ENCODE results near the gene VEGFC.

The VEGFC gene

GRCh38 chr4:176792326-176793059, at the start of gene VEGFC:
TSS of gene VEGFC (minus strand) at chr4:176792922. CDS start at chr4:176792311, 611 bp downstream.
- peak; percentile 71 for DNase-seq

- no peak for DNase-seq
These were observed 49.0 kb upstream of the VEGFC start for GRCh38 chr4:176841711-176842112.

GRCh38 chr4:176840166-176840565, 47.4 kb upstream of the VEGFC start:
- DNase-seq: no peak

- no peak for DNase-seq
These were observed 46.9 kb upstream of the VEGFC start for GRCh38 chr4:176839656-176840055.

GRCh38 chr4:176838601-176839433, 46.1 kb upstream of the VEGFC start:
- no peak for DNase-seq

GRCh38 chr4:176837169-176837895, 44.6 kb upstream of the VEGFC start:
- no peak for DNase-seq

GRCh38 chr4:176834531-176834930, 41.8 kb upstream of the VEGFC start:
- no peak for DNase-seq

GRCh38 chr4:176833400-176834175, 40.9 kb upstream of the VEGFC start:
- no peak for DNase-seq

GRCh38 chr4:176830971-176831370, 38.2 kb upstream of the VEGFC start:
- no peak for DNase-seq

- no peak for DNase-seq
These were observed 32.9 kb upstream of the VEGFC start for GRCh38 chr4:176825586-176825985.

GRCh38 chr4:176824645-176825366, 32.1 kb upstream of the VEGFC start:
- no peak for DNase-seq

GRCh38 chr4:176818531-176818930, 25.8 kb upstream of the VEGFC start:
- DNase-seq: no peak

GRCh38 chr4:176817204-176817603, 24.5 kb upstream of the VEGFC start:
- no peak for DNase-seq

GRCh38 chr4:176814770-176815169, 22.0 kb upstream of the VEGFC start:
- no peak for DNase-seq

- DNase-seq: no peak
These were observed 17.9 kb upstream of the VEGFC start for GRCh38 chr4:176810481-176811249.

GRCh38 chr4:176806778-176807375, 14.2 kb upstream of the VEGFC start:
- DNase-seq: no peak

- no peak for DNase-seq
These were observed 12.4 kb upstream of the VEGFC start for GRCh38 chr4:176805155-176805554.

GRCh38 chr4:176800891-176801534, 8.3 kb upstream of the VEGFC start:
- DNase-seq: no peak

GRCh38 chr4:176799653-176800052, 6.9 kb upstream of the VEGFC start:
- DNase-seq: no peak

- no peak for DNase-seq
These were observed 5.8 kb upstream of the VEGFC start for GRCh38 chr4:176798540-176798939.
